GM12875 (cell line): Measurements from ENCODE around the gene NUBPL.
"Not testable (repeated sequence)": the region's sequence is repeated elsewhere in the genome, so short reads cannot be mapped to it uniquely, and the experiment has no call there.

Experiments
- H3K4me3 ChIP-seq: one replicate; pipeline ENCODE4 v1.5.1; 2011; ENCODE audit warnings: low read depth, low read length, control low read depth
- TF ChIP-seq, protein P1 (sequence below): IDR thresholded peaks from 2 replicates; pipeline ENCODE4 v1.5.1; 2011; ENCODE audit warnings: low read depth, mild to moderate bottlenecking, control low read depth, inconsistent platforms, low read length, moderate library complexity, borderline replicate concordance; ENCODE audit not compliant: insufficient read depth

Gene NUBPL

DNA sequence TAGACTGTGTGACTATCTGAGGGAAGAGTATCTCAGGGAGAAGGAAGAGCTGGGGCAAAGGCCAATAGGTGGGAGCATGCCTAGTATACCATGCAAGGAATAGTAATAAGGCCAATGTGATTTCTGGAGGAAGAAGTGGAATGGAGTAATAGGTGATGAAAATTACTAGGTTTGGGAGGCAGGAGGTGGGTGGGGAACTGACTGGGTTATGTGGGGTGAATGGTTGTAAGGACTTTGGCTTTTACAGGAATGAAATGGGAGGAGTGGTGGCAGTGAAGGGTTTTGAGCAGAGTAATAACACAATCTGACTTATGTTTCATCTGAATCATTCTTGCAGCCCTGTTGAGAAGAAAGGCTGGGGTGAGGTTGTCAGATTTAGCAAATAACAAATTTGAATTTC lies 30.9 kb downstream of the NUBPL start:
- TF ChIP-seq, protein P1, sequence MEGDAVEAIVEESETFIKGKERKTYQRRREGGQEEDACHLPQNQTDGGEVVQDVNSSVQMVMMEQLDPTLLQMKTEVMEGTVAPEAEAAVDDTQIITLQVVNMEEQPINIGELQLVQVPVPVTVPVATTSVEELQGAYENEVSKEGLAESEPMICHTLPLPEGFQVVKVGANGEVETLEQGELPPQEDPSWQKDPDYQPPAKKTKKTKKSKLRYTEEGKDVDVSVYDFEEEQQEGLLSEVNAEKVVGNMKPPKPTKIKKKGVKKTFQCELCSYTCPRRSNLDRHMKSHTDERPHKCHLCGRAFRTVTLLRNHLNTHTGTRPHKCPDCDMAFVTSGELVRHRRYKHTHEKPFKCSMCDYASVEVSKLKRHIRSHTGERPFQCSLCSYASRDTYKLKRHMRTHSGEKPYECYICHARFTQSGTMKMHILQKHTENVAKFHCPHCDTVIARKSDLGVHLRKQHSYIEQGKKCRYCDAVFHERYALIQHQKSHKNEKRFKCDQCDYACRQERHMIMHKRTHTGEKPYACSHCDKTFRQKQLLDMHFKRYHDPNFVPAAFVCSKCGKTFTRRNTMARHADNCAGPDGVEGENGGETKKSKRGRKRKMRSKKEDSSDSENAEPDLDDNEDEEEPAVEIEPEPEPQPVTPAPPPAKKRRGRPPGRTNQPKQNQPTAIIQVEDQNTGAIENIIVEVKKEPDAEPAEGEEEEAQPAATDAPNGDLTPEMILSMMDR: no peak
- H3K4me3 ChIP-seq: no peak overlapping the region

DNA sequence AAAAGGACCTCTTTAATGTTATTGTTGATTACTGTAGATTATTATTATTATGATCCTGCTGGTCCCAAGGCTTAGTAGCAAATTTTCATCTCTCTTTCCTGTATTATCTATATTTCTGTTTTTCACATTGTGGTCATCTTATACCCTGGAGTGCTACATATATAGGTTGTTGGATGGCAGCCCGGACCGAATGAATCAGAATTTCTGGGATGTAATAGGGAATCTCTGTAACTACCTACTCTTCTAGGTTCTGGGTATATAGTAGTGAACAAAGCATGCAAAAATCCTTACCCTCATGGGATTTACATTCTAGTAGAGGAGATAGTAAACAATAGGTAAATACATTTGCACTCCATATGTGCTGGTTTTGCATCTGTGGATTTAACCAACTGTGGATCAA lies 31.4 kb downstream of the NUBPL start:
- H3K4me3 ChIP-seq: no peak overlapping the region
- TF ChIP-seq, protein P1: no peak

DNA sequence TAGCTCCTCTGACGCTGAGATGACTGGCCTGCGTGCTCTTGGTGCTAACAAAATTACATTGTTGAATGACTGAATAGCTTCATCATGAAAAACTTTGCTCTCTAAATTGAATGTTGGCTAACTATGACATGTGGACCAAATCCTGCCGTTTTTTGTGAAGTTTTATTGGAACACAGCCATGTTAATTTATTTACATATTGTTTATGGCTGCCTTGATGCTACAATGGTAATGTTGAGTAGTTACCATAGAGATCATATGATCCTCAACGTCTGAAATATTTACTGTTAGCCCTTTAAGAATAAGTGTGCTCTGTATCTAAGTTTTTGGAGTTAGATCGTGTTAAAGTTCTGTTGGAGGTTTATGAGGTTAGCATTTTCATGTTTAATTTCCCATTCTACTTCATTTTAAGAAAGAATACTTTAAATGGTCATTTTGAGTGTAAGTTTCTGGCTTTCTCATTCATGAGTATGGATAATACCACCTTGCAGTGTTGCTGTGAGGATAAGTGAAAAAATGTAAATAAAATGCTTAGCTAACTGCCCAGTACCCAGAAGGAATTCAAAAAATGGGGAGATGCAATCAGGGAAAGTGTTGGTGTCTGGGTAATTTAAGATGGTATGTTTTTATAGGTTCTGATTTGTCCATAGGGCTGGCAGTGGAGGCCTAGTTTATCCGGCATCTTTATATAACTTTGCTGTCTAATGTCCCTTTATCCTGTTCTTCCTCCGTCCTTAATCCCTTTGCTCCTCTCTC lies 35.3 kb downstream of the NUBPL start:
- TF ChIP-seq, protein P1: no peak
- H3K4me3 ChIP-seq: no peak overlapping the region

DNA sequence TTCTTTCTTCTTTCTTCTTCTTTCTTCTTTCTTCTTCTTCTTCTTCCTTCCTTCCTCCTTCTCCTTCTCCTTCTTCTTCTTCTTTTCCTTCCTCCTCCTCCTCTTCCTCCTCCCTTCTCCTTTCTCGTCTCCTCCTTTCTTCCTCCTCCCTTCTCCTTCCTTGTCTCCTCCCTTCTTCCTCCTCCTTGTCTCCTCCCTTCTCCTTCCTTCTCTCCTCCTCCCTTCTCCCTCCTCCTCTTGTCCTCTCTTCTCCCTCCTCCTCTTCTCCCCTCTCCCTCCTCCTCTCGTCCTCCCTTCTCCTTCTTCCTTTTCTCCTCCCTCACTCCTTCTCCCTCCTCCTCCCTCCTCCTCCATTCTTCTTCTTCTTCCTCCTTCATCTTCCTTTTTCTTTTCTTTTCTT lies 44.5 kb downstream of the NUBPL start:
- H3K4me3 ChIP-seq: no peak overlapping the region
- TF ChIP-seq, protein P1: no peak

DNA sequence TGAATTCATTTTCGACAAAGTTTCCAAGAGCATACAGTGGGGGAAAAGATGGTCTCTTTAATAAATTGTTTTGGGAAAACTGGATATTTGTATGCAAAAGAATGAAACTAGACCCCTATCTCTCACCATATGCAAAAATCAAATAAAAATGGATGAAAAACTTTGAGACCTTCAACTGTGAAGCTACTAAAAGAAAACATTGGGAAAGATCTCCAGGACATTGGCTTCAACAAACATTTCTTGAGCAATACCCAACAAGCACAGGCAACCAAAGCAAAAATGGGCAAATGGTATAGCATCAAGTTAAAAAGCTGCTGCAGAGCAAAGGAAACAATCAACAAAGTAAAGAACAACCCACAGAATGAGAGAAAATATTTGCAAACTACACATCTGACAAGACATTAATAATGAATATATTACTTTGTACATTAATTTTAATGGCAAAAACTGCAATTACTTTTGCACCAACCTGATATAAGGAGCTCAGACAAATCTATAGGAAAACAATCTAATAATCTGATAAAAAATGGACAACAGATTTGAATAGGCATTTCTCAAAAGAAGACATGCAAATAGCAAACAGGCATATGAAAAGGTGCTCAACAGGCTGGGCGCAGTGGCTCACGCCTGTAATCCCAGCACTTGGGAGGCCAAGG lies 50.7 kb downstream of the NUBPL start:
- TF ChIP-seq, protein P1: no peak
- no peak overlapping the region for H3K4me3 ChIP-seq

DNA sequence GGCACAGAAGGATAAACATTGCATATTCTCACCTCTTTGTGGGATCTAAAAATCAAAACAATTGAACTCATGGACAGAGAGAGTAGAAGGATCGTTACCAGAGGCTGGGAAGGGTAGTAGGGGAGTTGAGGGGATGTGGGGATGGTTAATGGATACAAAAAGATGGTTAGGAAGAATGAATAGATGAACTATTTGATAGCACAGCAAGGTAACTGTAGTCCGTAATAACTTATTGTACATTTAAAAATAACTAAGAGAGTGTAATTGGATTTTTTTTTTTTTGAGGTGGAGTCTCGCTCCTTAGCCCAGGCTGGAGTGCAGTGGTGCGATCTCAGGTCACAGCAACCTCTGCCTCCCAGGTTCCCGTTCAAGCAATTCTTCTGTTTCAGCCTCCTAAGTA lies 52.0 kb downstream of the NUBPL start:
- TF ChIP-seq, protein P1: no peak
- no peak overlapping the region for H3K4me3 ChIP-seq

DNA sequence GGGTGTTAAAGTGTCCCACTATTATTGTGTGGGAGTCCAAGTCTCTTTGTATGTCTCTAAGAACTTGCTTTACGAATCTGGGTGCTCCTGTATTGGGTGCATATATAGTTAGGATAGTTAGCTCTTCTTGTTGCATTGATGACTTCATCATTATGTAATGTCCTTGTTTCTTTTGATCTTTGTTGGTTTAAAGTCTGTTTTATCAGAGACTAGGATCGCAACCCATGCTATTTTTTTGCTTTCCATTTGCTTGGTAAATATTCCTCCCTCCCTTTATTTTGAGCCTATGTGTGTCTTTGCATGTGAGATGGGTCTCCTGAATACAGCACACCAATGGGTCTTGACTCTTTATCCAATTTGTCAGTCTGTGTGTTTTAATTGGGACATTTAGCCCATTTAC lies 57.7 kb downstream of the NUBPL start:
- not testable (repeated sequence) for H3K4me3 ChIP-seq

DNA sequence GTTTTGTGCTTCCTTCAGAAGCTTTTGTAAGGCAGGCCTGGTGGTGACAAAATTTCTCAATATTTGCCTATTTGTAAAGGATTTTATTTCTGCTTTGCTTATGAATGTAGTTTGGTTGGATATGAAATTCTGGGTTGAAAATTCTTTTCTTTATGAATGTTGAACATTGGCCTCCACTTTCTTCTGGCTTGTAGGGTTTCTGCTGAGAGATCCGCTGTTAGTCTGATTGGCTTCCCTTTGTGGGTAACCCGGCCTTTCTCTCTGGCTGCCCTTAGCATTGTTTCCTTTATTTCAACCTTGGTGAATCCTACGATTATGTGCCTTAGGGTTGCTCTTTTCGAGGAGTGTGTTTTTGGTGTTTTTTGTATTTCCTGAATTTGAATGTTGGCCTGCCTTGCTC lies 58.2 kb downstream of the NUBPL start:
- TF ChIP-seq, protein P1: no peak
- H3K4me3 ChIP-seq: no peak overlapping the region

DNA sequence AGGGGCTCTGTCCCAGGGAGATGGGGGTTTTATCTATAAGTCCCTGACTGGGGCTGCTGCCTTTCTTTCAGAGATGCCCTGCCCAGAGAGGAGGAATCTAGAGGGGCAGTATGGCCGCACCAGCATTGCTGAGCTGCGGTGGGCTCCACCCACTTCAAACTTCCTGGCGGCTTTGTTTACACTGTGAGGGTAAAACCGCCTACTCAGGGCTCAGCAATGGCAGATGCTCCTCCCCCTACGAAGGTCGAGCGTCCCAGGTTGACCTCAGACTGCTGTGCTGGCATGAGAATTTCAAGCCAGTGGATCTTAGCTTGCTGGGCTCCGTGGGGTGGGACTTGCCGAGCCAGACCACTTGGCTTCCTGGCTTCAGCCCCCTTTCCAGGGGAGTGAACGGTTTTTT lies 59.7 kb downstream of the NUBPL start:
- not testable (repeated sequence) for H3K4me3 ChIP-seq
